H1 (cell line): Measurements from ENCODE around the gene PTPRD.

Source experiments
- CEBPB ChIP-seq: IDR thresholded peaks from 2 replicates; pipeline ENCODE4 v1.6.1; 2012; ENCODE audit warnings: low read depth, low read length
- EZH2 ChIP-seq: fragments of 200-600 bp; sonication (generic); IDR thresholded peaks from 2 replicates; pipeline ENCODE4 v1.7.1; 2012; ENCODE audit warnings: low read depth, mild to moderate bottlenecking, moderate library complexity, low read length, inconsistent platforms; ENCODE audit not compliant: severe bottlenecking
- HDAC2 ChIP-seq, 2 experiments: fragments of 300-600 bp in 1 of 2; sonication (generic) in 1 of 2; IDR thresholded peaks; 2 replicates each; pipeline ENCODE4 v1.6.1; 2011 to 2012; ENCODE audit warnings: low read depth in 2 of 2, low read length in 2 of 2, mild to moderate bottlenecking in 2 of 2, moderate library complexity in 2 of 2, borderline replicate concordance in 1 of 2, inconsistent platforms in 1 of 2
- KDM5A ChIP-seq: fragments of 200-600 bp; IDR thresholded peaks from 2 replicates; pipeline ENCODE4 v1.7.1; 2012; ENCODE audit warnings: mild to moderate bottlenecking, low read length, inconsistent platforms, mixed read lengths
- PHF8 ChIP-seq: fragments of 200-600 bp; sonication (generic); conservative IDR thresholded peaks from 2 replicates; pipeline ENCODE4 v1.7.1; 2012; ENCODE audit warnings: low read depth, mild to moderate bottlenecking, inconsistent platforms, low read length, moderate library complexity
- POLR2A ChIP-seq, 2 experiments: IDR thresholded peaks; 1 replicate in 1 of 2; 2 replicates in 1 of 2; pipeline ENCODE4 v1.6.1; 2011; ENCODE audit warnings: low read depth in 2 of 2, low read length in 2 of 2, mild to moderate bottlenecking in 2 of 2; ENCODE audit errors: control extremely low read depth in 1 of 2
- POLR2AphosphoS5 ChIP-seq: IDR thresholded peaks from 2 replicates; pipeline ENCODE4 v1.6.1; 2011; ENCODE audit warnings: low read depth, low read length
- RAD21 ChIP-seq, 2 experiments: IDR thresholded peaks in 1 of 2; conservative IDR thresholded peaks in 1 of 2; 2 replicates each; pipeline ENCODE4 v1.6.1; 2011; ENCODE audit warnings: low read depth in 2 of 2, low read length in 2 of 2, improper control_type of control experiment in 1 of 2, inconsistent platforms in 1 of 2, mild to moderate bottlenecking in 1 of 2, moderate library complexity in 1 of 2
- RFX5 ChIP-seq: IDR thresholded peaks from 2 replicates; pipeline ENCODE4 v1.6.1; 2011; ENCODE audit warnings: low read depth, low read length, improper control_type of control experiment, borderline replicate concordance
- RNF2 ChIP-seq: fragments of 200-900, 300-1000 bp; sonication (generic); IDR thresholded peaks from 2 replicates; pipeline ENCODE4 v1.7.1; 2016; ENCODE audit warnings: borderline replicate concordance, low read depth, mild to moderate bottlenecking, antibody characterized with exemption, low read length; ENCODE audit not compliant: poor library complexity, severe bottlenecking; ENCODE audit errors: missing control alignments
- SIX5 ChIP-seq: IDR thresholded peaks from 2 replicates; pipeline ENCODE4 v1.6.1; 2011; ENCODE audit warnings: mild to moderate bottlenecking, low read depth, low read length
- SP2 ChIP-seq: IDR thresholded peaks from 2 replicates; pipeline ENCODE4 v1.6.1; 2012; ENCODE audit warnings: mild to moderate bottlenecking, low read length, inconsistent platforms
- USF2 ChIP-seq: IDR thresholded peaks from 2 replicates; pipeline ENCODE4 v1.6.1; 2011; ENCODE audit warnings: low read length, improper control_type of control experiment
- TF ChIP-seq, protein P1 (sequence below), 3 experiments: IDR thresholded peaks; 1 replicate in 2 of 3; 2 replicates in 1 of 3; pipeline versions ENCODE4 v1.5.1 to v1.6.1; 2011; ENCODE audit warnings: low read length in 3 of 3, mild to moderate bottlenecking in 3 of 3, inconsistent platforms in 2 of 3, low read depth in 1 of 3, moderate library complexity in 1 of 3; ENCODE audit not compliant: insufficient read depth in 1 of 3; ENCODE audit errors: control extremely low read depth in 1 of 3

DNA sequence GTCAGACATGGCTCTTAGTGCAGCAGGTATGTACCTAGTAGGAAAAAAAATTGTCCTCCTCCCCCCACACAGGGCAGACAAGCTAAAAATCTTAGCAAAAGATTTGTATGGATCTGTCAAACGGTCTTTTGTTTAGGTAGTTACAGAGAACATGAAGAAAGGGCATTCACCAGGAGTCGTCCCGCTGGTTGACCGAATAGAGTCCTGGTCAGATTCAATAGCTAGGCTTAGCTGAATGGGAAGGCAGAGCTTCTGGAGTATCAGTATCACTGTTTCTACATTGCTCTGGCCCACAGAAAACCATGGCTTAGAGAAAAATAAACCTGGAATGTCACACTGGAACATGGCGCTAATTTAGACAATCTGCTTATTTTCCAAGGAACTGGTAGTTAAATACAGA is 642.3 kb downstream of the PTPRD start:
- no peak for TF ChIP-seq USF2
- no peak for TF ChIP-seq RNF2
- TF ChIP-seq KDM5A: no peak
- TF ChIP-seq HDAC2 (IDR thresholded peaks at IDR 0.05; ENCODE audit: borderline replicate concordance in 1 of 2, low read depth in 2 of 2, low read length in 2 of 2): no peak
- TF ChIP-seq, protein P1, sequence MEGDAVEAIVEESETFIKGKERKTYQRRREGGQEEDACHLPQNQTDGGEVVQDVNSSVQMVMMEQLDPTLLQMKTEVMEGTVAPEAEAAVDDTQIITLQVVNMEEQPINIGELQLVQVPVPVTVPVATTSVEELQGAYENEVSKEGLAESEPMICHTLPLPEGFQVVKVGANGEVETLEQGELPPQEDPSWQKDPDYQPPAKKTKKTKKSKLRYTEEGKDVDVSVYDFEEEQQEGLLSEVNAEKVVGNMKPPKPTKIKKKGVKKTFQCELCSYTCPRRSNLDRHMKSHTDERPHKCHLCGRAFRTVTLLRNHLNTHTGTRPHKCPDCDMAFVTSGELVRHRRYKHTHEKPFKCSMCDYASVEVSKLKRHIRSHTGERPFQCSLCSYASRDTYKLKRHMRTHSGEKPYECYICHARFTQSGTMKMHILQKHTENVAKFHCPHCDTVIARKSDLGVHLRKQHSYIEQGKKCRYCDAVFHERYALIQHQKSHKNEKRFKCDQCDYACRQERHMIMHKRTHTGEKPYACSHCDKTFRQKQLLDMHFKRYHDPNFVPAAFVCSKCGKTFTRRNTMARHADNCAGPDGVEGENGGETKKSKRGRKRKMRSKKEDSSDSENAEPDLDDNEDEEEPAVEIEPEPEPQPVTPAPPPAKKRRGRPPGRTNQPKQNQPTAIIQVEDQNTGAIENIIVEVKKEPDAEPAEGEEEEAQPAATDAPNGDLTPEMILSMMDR (IDR thresholded peaks at IDR 0.05; ENCODE audit: control extremely low read depth in 1 of 3, insufficient read depth in 1 of 3, low read depth in 1 of 3, low read length in 3 of 3): no peak
- no peak for TF ChIP-seq POLR2AphosphoS5
- no peak for TF ChIP-seq POLR2A (IDR thresholded peaks at IDR 0.05; ENCODE audit: control extremely low read depth in 1 of 2, low read depth in 2 of 2, low read length in 2 of 2)
- no peak for TF ChIP-seq SIX5
- TF ChIP-seq EZH2: no peak
- TF ChIP-seq RAD21 (IDR thresholded peaks at IDR 0.05 in 1 of 2, conservative IDR thresholded peaks at IDR 0.05 in 1 of 2; ENCODE audit: low read depth in 2 of 2, low read length in 2 of 2): no peak
- no peak for TF ChIP-seq CEBPB
- no peak for TF ChIP-seq PHF8
- no peak for TF ChIP-seq RFX5
- TF ChIP-seq SP2: no peak
